ENCODE data around the gene ENAH.

Gene ENAH

GRCh38 chr1:225596736-225597135 lies 56.2 kb downstream of the ENAH start:
- no peak for DNase-seq (ENCODE audit: low spot score in 2 of 2)
- Histone ChIP-seq H3K36me3 (replicated peaks) (no peaks in the 10 kb centered on the region), H3K4me3 (no peak overlapping the region), H3K9me3 (no peaks in the 10 kb centered on the region), H3K27me3 (ENCODE audit: low read depth) (no peaks in the 10 kb centered on the region), H3K4me1 (peaks cover 11% of the 10 kb centered on the region)
- in situ Hi-C loops (cut with MboI; ENCODE audit: low sequenced_read_pairs): no loop called here

GRCh38 chr1:225595974-225596551 lies 56.9 kb downstream of the ENAH start:
- Histone ChIP-seq H3K4me1 (peaks cover 11% of the 10 kb centered on the region), H3K4me3 (no peak overlapping the region), H3K36me3 (replicated peaks) (no peaks in the 10 kb centered on the region), H3K9me3 (no peaks in the 10 kb centered on the region), H3K27me3 (ENCODE audit: low read depth) (no peaks in the 10 kb centered on the region)
- in situ Hi-C loops (cut with MboI; ENCODE audit: low sequenced_read_pairs): no loop called here
- DNase-seq (ENCODE audit: low spot score in 2 of 2): no peak

- in situ Hi-C loops (cut with MboI; ENCODE audit: low sequenced_read_pairs): no loop called here
- Histone ChIP-seq H3K27me3 (ENCODE audit: low read depth) (no peaks in the 10 kb centered on the region), H3K4me1 (peaks cover 11% of the 10 kb centered on the region), H3K4me3 (no peak overlapping the region), H3K36me3 (replicated peaks) (no peaks in the 10 kb centered on the region), H3K9me3 (no peaks in the 10 kb centered on the region)
- DNase-seq (ENCODE audit: low spot score in 2 of 2): no peak
Observed at GRCh38 chr1:225595452-225595851, 57.5 kb downstream of the ENAH start.

GRCh38 chr1:225593414-225593813 lies 59.5 kb downstream of the ENAH start:
- Histone ChIP-seq H3K4me3 (no peak overlapping the region), H3K4me1 (peaks cover 5% of the 10 kb centered on the region), H3K36me3 (replicated peaks) (no peaks in the 10 kb centered on the region), H3K9me3 (no peaks in the 10 kb centered on the region), H3K27me3 (ENCODE audit: low read depth) (no peaks in the 10 kb centered on the region)
- in situ Hi-C loops (cut with MboI; ENCODE audit: low sequenced_read_pairs): no loop called here
- no peak for DNase-seq (ENCODE audit: low spot score in 2 of 2)

GRCh38 chr1:225592362-225593025 lies 60.4 kb downstream of the ENAH start:
- Histone ChIP-seq H3K9me3 (no peaks in the 10 kb centered on the region; the same call in 1 of the 2 replicates), H3K4me1 (peaks cover 5% of the 10 kb centered on the region), H3K36me3 (replicated peaks) (no peaks in the 10 kb centered on the region), H3K4me3 (no peak overlapping the region), H3K27me3 (ENCODE audit: low read depth) (no peaks in the 10 kb centered on the region)
- DNase-seq (ENCODE audit: low spot score in 2 of 2): no peak
- in situ Hi-C loops (cut with MboI; ENCODE audit: low sequenced_read_pairs): no loop called here

- in situ Hi-C loops (cut with MboI; ENCODE audit: low sequenced_read_pairs): no loop called here
- H3K36me3 ChIP-seq (replicated peaks): no peaks in the 10 kb centered on the region
- peaks cover 8% of the 10 kb centered on the region; the same call in 1 of the 2 replicates for H3K9me3 ChIP-seq
- no peak for DNase-seq (ENCODE audit: low spot score in 2 of 2)
- H3K4me1 ChIP-seq: peaks cover 2% of the 10 kb centered on the region
- no peak overlapping the region for H3K4me3 ChIP-seq
- no peaks in the 10 kb centered on the region for H3K27me3 ChIP-seq (ENCODE audit: low read depth)
Observed at GRCh38 chr1:225587310-225587709, 65.6 kb downstream of the ENAH start.

- in situ Hi-C loops (cut with MboI; ENCODE audit: low sequenced_read_pairs): no loop called here
- no peak overlapping the region for H3K4me3 ChIP-seq
- H3K4me1 ChIP-seq: peaks cover 25% of the 10 kb centered on the region
- DNase-seq (ENCODE audit: low spot score in 2 of 2): no peak
- no peaks in the 10 kb centered on the region for H3K36me3 ChIP-seq (replicated peaks)
- H3K27me3 ChIP-seq (ENCODE audit: low read depth): no peaks in the 10 kb centered on the region
- H3K9me3 ChIP-seq: 0 out of 2 replicates have a peak, but pooled peaks cover 4% of the 10 kb centered on the region
Observed at GRCh38 chr1:225581186-225581585, 71.7 kb downstream of the ENAH start.

- H3K27me3 ChIP-seq (ENCODE audit: low read depth): no peaks in the 10 kb centered on the region
- 0 out of 2 replicates have a peak, but pooled peaks cover 4% of the 10 kb centered on the region for H3K9me3 ChIP-seq
- in situ Hi-C loops (cut with MboI; ENCODE audit: low sequenced_read_pairs): no loop called here
- no peak for DNase-seq (ENCODE audit: low spot score in 2 of 2)
- H3K4me1 ChIP-seq: peaks cover 25% of the 10 kb centered on the region
- H3K4me3 ChIP-seq: no peak overlapping the region
- H3K36me3 ChIP-seq (replicated peaks): no peaks in the 10 kb centered on the region
Observed at GRCh38 chr1:225580238-225581099, 72.5 kb downstream of the ENAH start.

GRCh38 chr1:225578251-225578977 lies 74.5 kb downstream of the ENAH start:
- Histone ChIP-seq H3K27me3 (ENCODE audit: low read depth) (no peaks in the 10 kb centered on the region), H3K4me3 (no peak overlapping the region), H3K4me1 (peaks cover 23% of the 10 kb centered on the region), H3K36me3 (replicated peaks) (no peaks in the 10 kb centered on the region), H3K9me3 (no peaks in the 10 kb centered on the region)
- in situ Hi-C loops (cut with MboI; ENCODE audit: low sequenced_read_pairs): no loop called here
- peak; percentile 26 to 28 for DNase-seq (ENCODE audit: low spot score in 2 of 2)

- in situ Hi-C loops (cut with MboI; ENCODE audit: low sequenced_read_pairs): no loop called here
- H3K9me3 ChIP-seq: no peaks in the 10 kb centered on the region
- no peak for DNase-seq (ENCODE audit: low spot score in 2 of 2)
- no peaks in the 10 kb centered on the region for H3K27me3 ChIP-seq (ENCODE audit: low read depth)
- peaks cover 25% of the 10 kb centered on the region for H3K4me1 ChIP-seq
- no peak overlapping the region for H3K4me3 ChIP-seq
- no peaks in the 10 kb centered on the region for H3K36me3 ChIP-seq (replicated peaks)
Observed at GRCh38 chr1:225577241-225577640, 75.7 kb downstream of the ENAH start.

GRCh38 chr1:225573216-225573615 lies 79.7 kb downstream of the ENAH start:
- Histone ChIP-seq H3K4me1 (peaks cover 22% of the 10 kb centered on the region), H3K4me3 (no peak overlapping the region), H3K36me3 (replicated peaks) (no peaks in the 10 kb centered on the region), H3K9me3 (no peaks in the 10 kb centered on the region), H3K27me3 (ENCODE audit: low read depth) (no peaks in the 10 kb centered on the region)
- no peak for DNase-seq (ENCODE audit: low spot score in 2 of 2)
- in situ Hi-C loops (cut with MboI; ENCODE audit: low sequenced_read_pairs): no loop called here

- Histone ChIP-seq H3K9me3 (no peaks in the 10 kb centered on the region), H3K27me3 (ENCODE audit: low read depth) (no peaks in the 10 kb centered on the region), H3K36me3 (replicated peaks) (no peaks in the 10 kb centered on the region), H3K4me1 (peaks cover 15% of the 10 kb centered on the region), H3K4me3 (no peak overlapping the region)
- DNase-seq (ENCODE audit: low spot score in 2 of 2): no peak
- in situ Hi-C loops (cut with MboI; ENCODE audit: low sequenced_read_pairs): no loop called here
Observed at GRCh38 chr1:225572422-225572821, 80.5 kb downstream of the ENAH start.

- peaks cover 10% of the 10 kb centered on the region; the same call in 1 of the 2 replicates for H3K36me3 ChIP-seq (replicated peaks)
- no peak overlapping the region for H3K4me3 ChIP-seq
- no peak for DNase-seq (ENCODE audit: low spot score in 2 of 2)
- H3K27me3 ChIP-seq (ENCODE audit: low read depth): no peaks in the 10 kb centered on the region
- in situ Hi-C loops (cut with MboI; ENCODE audit: low sequenced_read_pairs): no loop called here
- H3K4me1 ChIP-seq: peaks cover 10% of the 10 kb centered on the region
- no peaks in the 10 kb centered on the region for H3K9me3 ChIP-seq
Observed at GRCh38 chr1:225567789-225568188, 85.1 kb downstream of the ENAH start.

Data from HAP-1 (cell line).